ENCODE measurements around the gene LGALS9. TPM values are rescaled to one million over a fixed set of nuclear protein-coding genes. Genes with fewer than 3 reads are reported as not detected.

The LGALS9 gene
- total and polyA plus RNA-seq, 9 of the 15 experiments (the other 6 are each of a cell fraction or from before 2014, with no cell fraction given): 0.45 to 6.9 (median 2.8) TPM

DNA sequence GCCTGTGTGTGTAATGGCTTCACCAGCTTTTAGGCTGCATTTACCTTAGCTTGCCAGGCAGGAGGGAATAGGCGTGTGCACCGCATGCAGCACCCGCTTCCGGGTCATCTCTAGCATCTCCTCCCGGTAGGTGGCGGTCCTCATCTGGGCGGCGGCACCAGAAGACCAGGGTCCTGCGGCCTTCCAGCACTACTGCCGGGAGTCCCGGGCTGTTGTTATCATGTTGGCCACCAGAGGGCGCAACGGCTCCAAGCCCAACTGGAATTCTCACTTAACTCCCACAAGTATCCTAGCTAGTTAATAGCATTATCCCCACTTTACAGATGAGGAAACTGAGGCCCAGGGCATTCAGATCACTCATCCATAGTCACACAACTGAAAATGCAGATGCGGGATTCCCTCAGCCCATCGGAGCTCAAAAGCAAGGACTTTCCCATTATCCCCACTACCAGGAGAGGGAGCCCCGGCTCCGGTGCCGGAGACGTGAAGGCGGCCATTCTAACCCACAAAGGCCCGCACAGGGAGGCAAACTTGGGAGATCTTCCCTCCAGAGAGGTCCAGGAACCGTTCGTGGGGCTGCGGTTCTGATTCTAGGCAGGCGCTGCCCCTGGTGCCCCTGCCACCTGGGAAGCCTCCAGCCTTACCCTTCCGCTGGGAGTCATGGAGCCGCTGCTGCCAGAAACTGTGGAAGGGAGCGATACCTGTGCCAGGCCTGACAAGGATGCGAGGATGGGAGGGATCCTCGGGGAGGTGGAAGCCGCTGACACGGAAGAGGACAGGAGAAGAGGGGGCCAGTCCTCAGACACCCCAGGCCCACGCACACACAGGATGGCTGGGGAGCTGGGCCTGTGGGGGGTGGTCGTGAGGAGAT lies 23.9 kb downstream of the LGALS9 start (continued):
- TF ChIP-seq ZBTB7A (IDR thresholded peaks at IDR 0.05; ENCODE audit: borderline replicate concordance, control insufficient read depth, low read depth, low read length) (0 out of 2 replicates have a peak, but pooled peaks have one; percentile 25), YY1 (IDR thresholded peaks at IDR 0.05; ENCODE audit: borderline replicate concordance in 1 of 3, control insufficient read depth in 1 of 3, extremely low read depth in 1 of 3, insufficient read depth in 3 of 3, insufficient read length in 1 of 3, insufficient replicate concordance in 2 of 3, low read depth in 1 of 3, low read length in 2 of 3) (peak; percentile 25 to 81 (median 43)), GABPB1 (CRISPR knock-in tag; IDR thresholded peaks at IDR 0.05) (peak; percentile 82), ELF1 (tag; IDR thresholded peaks at IDR 0.05) (peak; percentile 84), ZFX (CRISPR knock-in tag; IDR thresholded peaks at IDR 0.05) (no peak), DPF2 (IDR thresholded peaks at IDR 0.05) (no peak), NR3C1 (CRISPR knock-in tag; IDR thresholded peaks at IDR 0.05) (no peak), HNRNPUL1 (IDR thresholded peaks at IDR 0.05; ENCODE audit: low read length) (no peak), NR2F6 (CRISPR knock-in tag; IDR thresholded peaks at IDR 0.05) (no peak), BCL6 (CRISPR knock-in tag; IDR thresholded peaks at IDR 0.05) (no peak), ESRRA (IDR thresholded peaks at IDR 0.05; ENCODE audit: borderline replicate concordance, low read depth) (peak; percentile 60; the same call in 1 of the 2 replicates), CXXC5 (CRISPR knock-in tag; IDR thresholded peaks at IDR 0.05) (peak; percentile 42), DIDO1 (tag; IDR thresholded peaks at IDR 0.05; ENCODE audit: low read depth) (no peak)
- TF ChIP-seq, protein P1, sequence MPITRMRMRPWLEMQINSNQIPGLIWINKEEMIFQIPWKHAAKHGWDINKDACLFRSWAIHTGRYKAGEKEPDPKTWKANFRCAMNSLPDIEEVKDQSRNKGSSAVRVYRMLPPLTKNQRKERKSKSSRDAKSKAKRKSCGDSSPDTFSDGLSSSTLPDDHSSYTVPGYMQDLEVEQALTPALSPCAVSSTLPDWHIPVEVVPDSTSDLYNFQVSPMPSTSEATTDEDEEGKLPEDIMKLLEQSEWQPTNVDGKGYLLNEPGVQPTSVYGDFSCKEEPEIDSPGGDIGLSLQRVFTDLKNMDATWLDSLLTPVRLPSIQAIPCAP (CRISPR knock-in tag; IDR thresholded peaks at IDR 0.05; ENCODE audit: borderline replicate concordance): no peak
- TF ChIP-seq, protein P2, sequence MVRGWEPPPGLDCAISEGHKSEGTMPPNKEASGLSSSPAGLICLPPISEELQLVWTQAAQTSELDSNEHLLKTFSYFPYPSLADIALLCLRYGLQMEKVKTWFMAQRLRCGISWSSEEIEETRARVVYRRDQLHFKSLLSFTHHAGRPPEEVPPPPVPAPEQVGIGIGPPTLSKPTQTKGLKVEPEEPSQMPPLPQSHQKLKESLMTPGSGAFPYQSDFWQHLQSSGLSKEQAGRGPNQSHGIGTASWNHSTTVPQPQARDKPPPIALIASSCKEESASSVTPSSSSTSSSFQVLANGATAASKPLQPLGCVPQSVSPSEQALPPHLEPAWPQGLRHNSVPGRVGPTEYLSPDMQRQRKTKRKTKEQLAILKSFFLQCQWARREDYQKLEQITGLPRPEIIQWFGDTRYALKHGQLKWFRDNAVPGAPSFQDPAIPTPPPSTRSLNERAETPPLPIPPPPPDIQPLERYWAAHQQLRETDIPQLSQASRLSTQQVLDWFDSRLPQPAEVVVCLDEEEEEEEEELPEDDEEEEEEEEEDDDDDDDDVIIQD (CRISPR knock-in tag; IDR thresholded peaks at IDR 0.05): no peak
- TF ChIP-seq, protein P3, sequence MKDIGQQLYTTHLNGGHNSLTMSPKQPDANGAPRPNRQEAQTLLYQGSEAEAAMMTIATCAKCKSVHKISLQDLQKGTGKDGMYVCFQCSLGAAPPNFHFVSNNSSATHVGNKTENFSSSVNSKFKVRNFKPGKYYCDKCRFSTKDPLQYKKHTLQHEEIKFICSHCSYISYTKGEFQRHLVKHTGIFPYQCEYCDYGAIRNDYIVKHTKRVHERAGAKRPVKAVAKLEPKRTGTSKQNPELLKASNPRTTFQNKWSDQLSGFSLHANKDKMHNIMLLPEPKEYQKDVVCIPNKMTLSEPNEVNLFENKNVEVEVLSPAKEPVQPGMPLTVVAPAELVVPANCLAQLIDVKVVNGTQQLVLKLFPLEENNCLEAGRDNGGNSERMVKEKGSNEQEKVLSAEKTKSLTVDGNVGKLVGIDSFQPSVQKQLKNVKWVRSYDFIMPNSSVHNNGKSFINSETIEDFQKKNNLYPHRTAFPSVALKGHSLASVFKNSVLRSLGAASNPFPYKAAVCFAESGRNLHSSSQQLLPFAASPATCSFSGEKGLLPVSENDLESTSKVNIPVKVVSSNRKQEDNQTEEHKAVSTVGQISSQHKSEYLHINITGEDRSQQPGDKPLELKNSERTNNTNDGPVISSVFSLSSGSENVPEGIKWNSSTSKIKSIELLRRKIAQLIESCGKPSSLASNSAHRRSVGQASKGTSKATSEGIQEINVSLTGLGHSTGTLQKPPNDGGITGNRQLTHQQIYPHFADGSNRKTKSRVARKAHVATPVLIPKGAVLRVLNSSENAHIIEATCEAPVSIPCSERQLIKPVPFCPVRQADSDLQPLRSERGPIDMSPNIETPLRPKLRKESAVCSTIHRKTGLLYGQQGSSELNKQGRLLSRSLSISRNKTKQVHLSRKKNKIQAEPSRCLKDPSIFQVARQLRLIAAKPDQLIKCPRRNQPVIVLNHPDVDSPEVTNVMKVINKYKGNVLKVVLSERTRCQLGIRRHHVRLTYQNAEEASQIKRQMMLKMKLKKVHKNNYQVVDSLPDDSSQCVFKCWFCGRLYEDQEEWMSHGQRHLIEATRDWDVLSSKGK (CRISPR knock-in tag; IDR thresholded peaks at IDR 0.05): no peak
